IPS-NIHi7 (cell line): Measurements from ENCODE around the gene FLRT1.

Experiments
- DNase-seq: peaks from one replicate; pipeline ENCODE4 v3.0.0; 2012; ENCODE audit warnings: mixed read lengths; ENCODE audit errors: extremely low spot score

FLRT1 gene

GRCh38 chr11:64023712-64024710 lies 11.7 kb upstream of the FLRT1 start:
- DNase-seq = peak; percentile 38

DNA sequence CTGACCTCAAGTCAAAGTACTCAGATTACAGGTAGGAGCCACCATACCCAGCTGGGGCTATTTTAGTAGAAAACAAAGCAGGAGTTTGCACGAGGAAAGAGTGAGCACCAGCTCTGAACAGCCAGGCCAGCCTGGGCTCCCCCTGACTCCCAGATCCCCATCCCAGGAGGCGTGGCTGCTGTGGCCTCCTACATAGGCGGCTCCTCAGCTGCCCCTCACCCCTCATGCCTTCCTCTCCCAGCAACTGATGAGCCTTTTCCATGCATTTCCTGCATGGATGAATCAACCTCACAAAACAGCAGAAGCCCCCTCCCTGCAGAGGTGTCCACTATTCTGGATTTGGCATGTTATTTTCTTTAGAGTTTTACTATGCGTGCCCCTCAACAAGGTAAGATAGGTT lies 10.5 kb upstream of the FLRT1 start:
- DNase-seq = peak; percentile 68

GRCh38 chr11:64026575-64027205 lies 9.0 kb upstream of the FLRT1 start:
- no peak for DNase-seq

- no peak for DNase-seq
Observed at GRCh38 chr11:64027651-64028397, 7.9 kb upstream of the FLRT1 start.

- DNase-seq = peak; percentile 83
Observed at GRCh38 chr11:64028398-64029115, 7.2 kb upstream of the FLRT1 start.

DNA sequence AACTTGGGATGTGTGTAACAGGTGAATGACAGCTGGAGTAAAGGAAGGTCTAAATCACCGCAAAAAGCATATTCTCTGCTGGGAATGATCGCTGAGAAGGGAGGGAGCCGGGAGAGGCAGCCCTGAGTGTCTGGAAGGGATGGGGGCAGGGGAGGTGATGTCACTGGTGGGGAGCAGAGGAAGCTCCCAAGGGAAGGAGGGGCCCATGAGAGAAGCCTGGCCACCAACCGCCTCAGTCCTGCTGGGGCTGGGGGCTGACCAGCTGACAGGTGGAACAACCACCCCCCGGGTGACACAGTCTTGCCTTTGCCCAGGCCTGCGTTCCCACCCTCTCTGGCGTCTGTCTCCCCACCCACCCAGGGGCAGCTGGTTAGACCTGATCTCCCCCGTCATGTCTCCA lies 6.0 kb upstream of the FLRT1 start:
- DNase-seq = no peak

DNA sequence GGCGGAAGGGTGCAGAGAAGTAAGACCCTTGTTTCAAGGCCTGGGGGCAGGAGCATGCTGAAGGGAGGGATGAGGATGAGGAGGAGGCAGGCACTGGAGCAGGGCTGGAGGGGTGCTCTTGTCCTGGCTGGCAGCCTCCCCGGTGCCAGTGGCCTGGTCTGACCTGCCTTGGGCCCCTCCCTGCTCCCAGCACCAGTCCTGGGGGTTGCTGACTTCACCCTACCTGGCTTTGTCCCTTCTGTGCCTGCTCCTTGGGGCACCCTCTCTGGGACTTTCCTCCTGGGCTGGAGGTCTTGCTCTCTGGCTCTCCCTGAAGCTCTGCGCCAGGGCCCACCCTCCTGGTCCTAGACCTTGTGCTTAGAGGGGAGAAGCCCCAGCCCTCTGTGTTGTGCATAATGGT lies 4.7 kb upstream of the FLRT1 start:
- no peak for DNase-seq

DNA sequence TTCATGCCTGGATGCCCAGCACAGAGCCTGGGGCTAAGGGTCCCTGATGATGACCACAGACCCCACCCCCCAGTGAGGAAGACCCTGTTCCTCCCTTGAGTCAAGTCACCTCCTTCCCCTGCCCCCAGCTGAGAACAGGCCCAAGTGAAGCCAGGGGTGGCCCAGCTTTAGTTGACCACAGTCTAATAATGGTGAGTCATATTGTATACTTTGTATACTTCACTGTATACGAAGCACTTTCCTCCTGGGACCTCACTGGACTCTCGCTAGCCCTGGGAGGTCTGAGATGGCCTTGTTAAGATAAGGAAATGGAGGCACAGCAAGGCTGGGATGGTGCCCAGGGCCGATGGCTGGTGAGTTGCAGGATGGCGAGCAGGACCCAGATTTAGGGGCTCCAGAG lies 3.7 kb upstream of the FLRT1 start:
- DNase-seq = no peak

DNA sequence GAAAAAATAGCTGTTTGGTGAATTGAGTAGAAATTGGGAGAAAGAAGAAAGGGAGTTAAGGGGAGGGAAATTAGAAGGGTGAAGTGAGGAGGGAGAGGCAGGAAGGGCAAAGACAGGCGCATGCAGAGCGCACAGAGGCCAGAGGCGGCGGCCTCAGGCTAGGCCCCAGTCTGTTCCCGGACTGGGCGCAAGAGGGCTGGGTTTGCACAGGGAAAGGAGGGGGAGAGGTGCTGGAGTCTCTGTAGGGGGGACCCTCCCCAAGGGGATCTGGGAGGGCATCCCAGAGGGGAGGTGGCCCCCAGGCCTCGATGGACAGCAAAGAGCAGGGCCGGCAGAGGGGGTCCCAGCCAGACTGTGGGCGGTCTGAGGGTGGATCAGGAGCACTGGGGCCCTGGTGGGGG lies 1.3 kb upstream of the FLRT1 start:
- DNase-seq = peak; percentile 62

DNA sequence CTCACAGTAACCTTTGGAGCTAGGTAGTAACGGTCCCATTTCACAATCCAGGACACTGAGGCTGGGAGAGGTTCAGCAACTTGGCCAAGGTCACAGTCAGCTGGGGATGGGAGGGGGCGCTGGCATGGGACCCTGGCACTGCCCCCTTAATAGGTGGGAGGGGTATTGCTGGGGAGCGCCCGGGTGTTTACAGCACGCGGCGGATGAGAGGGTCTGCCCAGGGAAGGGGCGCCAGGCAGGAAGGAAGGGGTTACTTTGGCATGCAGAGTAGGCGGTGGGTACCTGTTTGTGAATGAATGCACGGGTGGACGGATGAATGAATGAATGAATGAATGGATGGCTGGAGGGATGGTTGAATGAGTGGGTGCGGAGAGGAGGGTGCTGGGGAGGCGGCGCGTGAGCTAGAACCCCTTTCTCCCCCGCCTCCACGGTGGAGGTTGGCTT lies 628 bp upstream of the FLRT1 start:
- DNase-seq = no peak

DNA sequence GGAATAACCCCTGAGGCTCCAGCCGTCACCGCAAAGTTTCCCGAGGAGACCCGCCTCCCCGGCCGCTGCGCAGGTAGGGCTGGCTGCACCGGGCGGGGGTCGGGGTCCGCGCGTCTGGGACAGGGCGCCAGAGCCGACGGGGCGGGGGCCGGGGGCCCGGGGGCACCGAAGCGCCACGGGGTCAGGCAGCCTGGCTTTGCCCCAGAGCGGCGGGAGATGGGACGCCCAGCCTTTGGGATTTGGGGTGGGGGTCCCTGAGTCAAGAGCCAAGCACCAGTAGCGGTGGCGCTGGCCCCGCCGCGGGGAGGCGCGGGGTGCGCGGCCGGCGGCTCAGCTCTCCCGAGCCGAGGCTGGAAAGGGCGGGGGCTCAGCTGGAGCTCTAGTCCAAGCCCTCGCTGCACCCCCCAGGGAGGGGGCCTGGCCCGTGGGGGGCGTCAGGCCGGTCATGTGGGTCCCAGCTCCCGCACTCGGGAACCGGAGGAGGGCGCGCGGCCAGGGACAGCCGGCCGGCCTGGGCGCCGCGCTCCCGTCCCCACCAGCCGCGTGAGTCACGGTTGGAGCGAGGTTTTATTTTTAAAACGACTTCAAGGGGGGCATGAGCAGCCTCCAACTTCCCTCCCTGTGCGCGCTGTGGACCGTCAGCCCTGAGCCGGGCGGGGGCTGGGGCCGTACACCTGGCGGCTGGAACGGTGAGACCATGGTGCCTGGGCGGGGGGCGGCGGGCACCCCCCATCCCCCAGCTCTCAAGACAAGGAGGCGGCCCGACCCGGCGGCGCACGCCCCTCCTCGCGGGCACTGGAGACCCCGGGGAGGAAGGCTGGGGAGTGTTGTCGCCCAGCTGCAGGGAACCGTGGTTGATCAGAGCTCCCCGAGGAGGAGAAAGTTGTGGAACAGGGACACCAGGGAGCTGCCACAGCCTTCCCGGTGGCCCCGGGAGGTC lies 626 bp downstream of the FLRT1 start:
- DNase-seq = peak; percentile 43

DNA sequence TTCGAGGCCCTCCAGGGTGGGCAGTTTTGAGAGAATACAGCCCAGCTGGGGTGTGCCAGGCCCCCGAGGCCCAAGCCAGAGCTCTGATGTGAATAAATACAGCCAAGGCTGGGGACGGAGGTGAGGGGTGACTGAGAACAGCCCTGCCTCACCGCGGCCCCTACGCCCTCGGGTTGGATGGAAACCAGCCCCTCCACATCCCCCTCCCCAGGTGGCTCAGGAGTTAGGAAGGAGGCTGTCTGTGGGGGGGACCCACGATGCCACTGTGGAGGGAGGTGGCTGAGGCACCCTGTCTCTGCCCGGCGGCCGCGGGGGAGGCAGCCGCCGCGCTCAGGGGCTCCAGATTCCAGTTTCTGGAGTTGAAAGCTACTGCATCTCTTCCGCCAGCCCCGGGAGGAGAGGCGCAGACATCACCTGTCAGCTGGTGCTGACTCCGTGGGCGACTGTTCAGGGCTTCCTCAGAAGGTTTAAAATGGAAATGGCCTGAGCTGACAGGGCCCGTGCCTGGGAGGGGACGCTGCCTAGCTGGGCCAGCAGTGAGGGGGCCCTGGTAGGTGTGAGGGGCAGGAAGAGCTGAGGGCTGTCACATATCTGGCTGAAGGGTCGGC lies 1.4 kb downstream of the FLRT1 start:
- peak; percentile 41 for DNase-seq

DNA sequence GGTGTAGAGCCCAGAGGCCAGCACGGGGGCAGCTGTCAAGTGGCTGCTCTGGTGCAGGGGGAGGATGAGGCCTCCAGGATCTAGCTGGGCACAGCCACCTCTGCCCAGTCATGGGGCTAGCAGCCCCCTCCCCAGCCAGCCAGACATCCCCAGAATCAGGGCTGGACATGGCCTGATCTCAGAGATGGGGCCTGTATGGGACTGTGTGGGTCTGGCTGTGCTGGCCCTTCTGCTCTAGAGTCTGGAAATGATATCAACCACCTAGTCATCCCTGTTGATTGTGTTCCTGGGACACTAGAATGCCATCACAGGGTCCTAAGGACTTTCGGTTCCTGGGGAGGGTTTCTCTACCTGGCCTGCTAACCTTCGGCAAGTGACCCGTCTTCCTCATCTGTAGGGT lies 2.8 kb downstream of the FLRT1 start:
- no peak for DNase-seq

GRCh38 chr11:64039012-64039665 lies 3.4 kb downstream of the FLRT1 start:
- no peak for DNase-seq

DNA sequence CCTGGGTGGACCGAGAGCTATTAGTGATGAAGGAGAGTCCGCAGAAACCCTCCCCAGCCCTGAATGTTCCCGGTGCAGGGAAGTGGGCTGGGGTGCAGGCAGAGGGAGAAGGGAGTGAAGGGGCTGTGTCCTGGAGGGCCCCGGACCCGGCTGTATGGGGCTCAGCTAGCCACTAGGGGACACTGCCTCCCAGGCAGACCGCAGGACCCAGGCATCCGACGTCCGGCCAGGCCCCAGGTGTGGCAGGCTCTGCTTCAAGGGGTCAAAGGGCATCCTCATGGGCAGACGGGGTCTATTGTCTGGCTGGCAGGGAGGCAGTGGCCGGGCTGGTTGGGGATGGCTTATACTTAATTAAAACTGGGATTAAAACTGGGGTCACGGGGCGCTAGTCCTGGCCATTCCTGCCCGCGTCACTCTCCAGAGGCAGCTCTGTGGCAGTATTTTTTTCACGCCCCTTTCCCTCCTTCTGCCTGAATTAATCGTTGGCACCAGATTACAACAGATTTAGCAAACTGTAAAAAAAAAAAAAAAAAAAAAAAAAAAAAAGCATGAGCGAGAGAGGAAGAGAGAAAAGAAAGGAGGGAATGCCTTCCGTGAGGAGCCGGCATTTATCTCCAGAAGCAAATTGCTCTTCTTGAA lies 5.1 kb downstream of the FLRT1 start:
- peak; percentile 76 for DNase-seq

DNA sequence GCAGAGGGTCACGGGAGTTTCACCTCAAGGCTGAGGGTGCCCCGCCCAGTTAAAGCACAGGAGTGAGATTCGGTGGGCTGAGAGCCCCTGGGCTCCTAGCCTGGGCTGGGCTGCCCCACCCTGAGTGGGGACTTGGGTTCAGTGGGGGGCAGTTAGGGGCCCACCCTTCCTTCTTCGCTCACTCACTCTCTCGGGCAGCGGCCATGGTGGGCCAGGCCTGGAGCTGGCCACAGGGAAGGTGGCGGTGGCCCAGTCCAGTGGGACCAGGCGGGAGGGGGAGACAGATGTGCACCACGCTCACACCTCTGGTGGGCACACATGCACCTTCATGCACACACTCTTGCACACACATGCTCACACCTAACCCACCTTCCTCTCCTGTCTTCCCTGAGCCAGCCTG lies 6.1 kb downstream of the FLRT1 start:
- DNase-seq = no peak

GRCh38 chr11:64042301-64042700 lies 6.6 kb downstream of the FLRT1 start:
- no peak for DNase-seq

- DNase-seq = no peak
Observed at GRCh38 chr11:64043545-64043944, 7.8 kb downstream of the FLRT1 start.
